ENCODE results near the gene LYRM4.

Gene LYRM4

GRCh38 chr6:5108068-5108467, 152.7 kb downstream of the LYRM4 start:
- Histone ChIP-seq H3K4me1 (ENCODE audit: low read length) (no peaks in the 10 kb centered on the region), H3K9me3 (ENCODE audit: insufficient read depth, low read length) (no peaks in the 10 kb centered on the region), H4K20me1 (ENCODE audit: insufficient read depth, low read length) (no peaks in the 10 kb centered on the region), H3K36me3 (replicated peaks; ENCODE audit: low read depth, low read length) (no peaks in the 10 kb centered on the region), H3K27me3 (ENCODE audit: low read depth, low read length) (no peaks in the 10 kb centered on the region), H3K27ac (ENCODE audit: low read length) (no peak overlapping the region), H3K9ac (ENCODE audit: low read length) (no peak overlapping the region), H2AFZ (ENCODE audit: low read depth, low read length) (no peak overlapping the region), H3K79me2 (ENCODE audit: low read length) (no peaks in the 10 kb centered on the region), H3K4me2 (ENCODE audit: low read length) (no peak overlapping the region), H3K4me3 (ENCODE audit: low read length) (no peak overlapping the region)
- TF ChIP-seq CTCF (IDR thresholded peaks at IDR 0.05; ENCODE audit: low read depth, low read length), result no peak
- TF ChIP-seq EZH2phosphoT487 (IDR thresholded peaks at IDR 0.05; ENCODE audit: low read depth), result no peak

- Histone ChIP-seq H3K9me3 (ENCODE audit: insufficient read depth, low read length) (no peaks in the 10 kb centered on the region), H3K4me1 (ENCODE audit: low read length) (no peaks in the 10 kb centered on the region), H3K9ac (ENCODE audit: low read length) (no peak overlapping the region), H3K4me2 (ENCODE audit: low read length) (no peak overlapping the region), H3K27me3 (ENCODE audit: low read depth, low read length) (no peaks in the 10 kb centered on the region), H3K79me2 (ENCODE audit: low read length) (no peaks in the 10 kb centered on the region), H3K27ac (ENCODE audit: low read length) (no peak overlapping the region), H3K4me3 (ENCODE audit: low read length) (no peak overlapping the region), H3K36me3 (replicated peaks; ENCODE audit: low read depth, low read length) (no peaks in the 10 kb centered on the region), H4K20me1 (ENCODE audit: insufficient read depth, low read length) (no peaks in the 10 kb centered on the region), H2AFZ (ENCODE audit: low read depth, low read length) (no peak overlapping the region)
- TF ChIP-seq EZH2phosphoT487 (IDR thresholded peaks at IDR 0.05; ENCODE audit: low read depth) (no peak), CTCF (IDR thresholded peaks at IDR 0.05; ENCODE audit: low read depth, low read length) (no peak)
Observed at GRCh38 chr6:5107341-5107740, 153.4 kb downstream of the LYRM4 start.

- Histone ChIP-seq H2AFZ (ENCODE audit: low read depth, low read length) (no peak overlapping the region), H3K79me2 (ENCODE audit: low read length) (no peaks in the 10 kb centered on the region), H4K20me1 (ENCODE audit: insufficient read depth, low read length) (no peaks in the 10 kb centered on the region), H3K36me3 (replicated peaks; ENCODE audit: low read depth, low read length) (no peaks in the 10 kb centered on the region), H3K4me1 (ENCODE audit: low read length) (no peaks in the 10 kb centered on the region), H3K4me2 (ENCODE audit: low read length) (no peak overlapping the region), H3K9ac (ENCODE audit: low read length) (no peak overlapping the region), H3K27me3 (ENCODE audit: low read depth, low read length) (no peaks in the 10 kb centered on the region), H3K9me3 (ENCODE audit: insufficient read depth, low read length) (no peaks in the 10 kb centered on the region), H3K27ac (ENCODE audit: low read length) (no peak overlapping the region), H3K4me3 (ENCODE audit: low read length) (no peak overlapping the region)
- TF ChIP-seq EZH2phosphoT487 (IDR thresholded peaks at IDR 0.05; ENCODE audit: low read depth), result no peak
- TF ChIP-seq CTCF (IDR thresholded peaks at IDR 0.05; ENCODE audit: low read depth, low read length), result no peak
Observed at GRCh38 chr6:5105146-5105545, 155.6 kb downstream of the LYRM4 start.

- Histone ChIP-seq H2AFZ (ENCODE audit: low read depth, low read length) (no peak overlapping the region), H3K4me3 (ENCODE audit: low read length) (no peak overlapping the region), H3K4me2 (ENCODE audit: low read length) (no peak overlapping the region), H3K27me3 (ENCODE audit: low read depth, low read length) (no peaks in the 10 kb centered on the region), H3K9me3 (ENCODE audit: insufficient read depth, low read length) (no peaks in the 10 kb centered on the region), H3K9ac (ENCODE audit: low read length) (no peak overlapping the region), H3K4me1 (ENCODE audit: low read length) (no peaks in the 10 kb centered on the region), H3K36me3 (replicated peaks; ENCODE audit: low read depth, low read length) (no peaks in the 10 kb centered on the region), H3K27ac (ENCODE audit: low read length) (no peak overlapping the region), H4K20me1 (ENCODE audit: insufficient read depth, low read length) (no peaks in the 10 kb centered on the region), H3K79me2 (ENCODE audit: low read length) (no peaks in the 10 kb centered on the region)
- TF ChIP-seq EZH2phosphoT487 (IDR thresholded peaks at IDR 0.05; ENCODE audit: low read depth) (no peak), CTCF (IDR thresholded peaks at IDR 0.05; ENCODE audit: low read depth, low read length) (no peak)
Observed at GRCh38 chr6:5104667-5105066, 156.1 kb downstream of the LYRM4 start.
